ENCODE results near the gene ARF4.

The ARF4 gene

GRCh38 chr3:57575966-57576626 is 21.0 kb downstream of the ARF4 start:
- DNase-seq: no peak

DNA sequence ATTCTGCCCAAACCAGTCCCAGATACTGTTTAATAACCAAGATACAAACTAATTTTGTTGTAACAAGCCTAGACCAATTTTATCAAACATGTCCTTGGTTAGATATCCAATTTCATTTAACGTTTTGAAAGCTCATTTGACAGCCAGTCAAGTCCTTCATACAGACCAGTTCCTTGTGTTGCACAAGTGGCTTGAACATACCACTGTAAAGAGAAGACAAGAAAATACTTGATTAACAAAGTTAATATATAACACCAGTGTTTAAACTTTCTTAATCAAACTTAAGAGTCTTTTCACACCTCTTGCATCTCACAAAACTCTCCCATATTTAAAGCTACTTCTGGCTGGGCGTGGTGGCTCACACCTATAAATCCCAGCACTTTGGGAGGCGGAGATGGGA is 25.0 kb downstream of the ARF4 start:
- no peak for DNase-seq

GRCh38 chr3:57570878-57571277 is 26.3 kb downstream of the ARF4 start:
- DNase-seq: no peak

GRCh38 chr3:57569859-57570450 is 27.2 kb downstream of the ARF4 start:
- no peak for DNase-seq

DNA sequence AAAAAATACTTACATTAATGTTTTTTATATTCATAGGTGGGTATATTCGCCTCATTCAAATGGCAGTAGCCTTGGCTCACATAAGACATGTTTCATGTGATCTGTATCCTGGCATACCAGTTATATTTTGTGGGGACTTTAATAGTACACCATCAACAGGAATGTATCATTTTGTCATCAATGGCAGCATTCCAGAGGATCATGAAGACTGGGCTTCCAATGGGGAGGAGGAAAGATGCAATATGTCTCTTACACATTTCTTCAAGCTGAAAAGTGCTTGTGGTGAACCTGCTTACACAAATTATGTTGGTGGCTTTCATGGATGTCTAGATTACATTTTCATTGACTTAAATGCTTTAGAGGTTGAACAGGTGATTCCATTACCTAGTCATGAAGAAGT is 37.6 kb downstream of the ARF4 start:
- no peak for DNase-seq

DNA sequence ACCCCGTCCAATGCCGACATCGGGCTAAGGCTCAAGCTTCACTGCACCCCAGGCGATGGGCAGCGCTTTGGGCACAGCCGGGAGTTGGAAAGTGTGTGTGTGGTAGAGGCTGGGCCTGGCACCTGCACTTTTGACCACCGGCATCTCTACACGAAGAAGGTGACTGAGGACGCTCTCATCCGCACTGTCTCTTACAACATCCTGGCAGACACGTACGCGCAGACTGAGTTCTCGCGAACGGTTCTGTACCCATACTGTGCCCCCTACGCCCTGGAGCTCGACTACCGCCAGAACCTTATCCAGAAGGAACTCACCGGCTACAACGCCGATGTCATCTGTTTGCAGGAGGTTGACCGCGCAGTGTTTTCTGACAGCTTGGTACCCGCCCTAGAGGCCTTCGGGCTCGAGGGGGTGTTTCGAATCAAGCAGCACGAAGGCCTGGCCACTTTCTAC is 40.0 kb downstream of the ARF4 start:
- DNase-seq: no peak

DNA sequence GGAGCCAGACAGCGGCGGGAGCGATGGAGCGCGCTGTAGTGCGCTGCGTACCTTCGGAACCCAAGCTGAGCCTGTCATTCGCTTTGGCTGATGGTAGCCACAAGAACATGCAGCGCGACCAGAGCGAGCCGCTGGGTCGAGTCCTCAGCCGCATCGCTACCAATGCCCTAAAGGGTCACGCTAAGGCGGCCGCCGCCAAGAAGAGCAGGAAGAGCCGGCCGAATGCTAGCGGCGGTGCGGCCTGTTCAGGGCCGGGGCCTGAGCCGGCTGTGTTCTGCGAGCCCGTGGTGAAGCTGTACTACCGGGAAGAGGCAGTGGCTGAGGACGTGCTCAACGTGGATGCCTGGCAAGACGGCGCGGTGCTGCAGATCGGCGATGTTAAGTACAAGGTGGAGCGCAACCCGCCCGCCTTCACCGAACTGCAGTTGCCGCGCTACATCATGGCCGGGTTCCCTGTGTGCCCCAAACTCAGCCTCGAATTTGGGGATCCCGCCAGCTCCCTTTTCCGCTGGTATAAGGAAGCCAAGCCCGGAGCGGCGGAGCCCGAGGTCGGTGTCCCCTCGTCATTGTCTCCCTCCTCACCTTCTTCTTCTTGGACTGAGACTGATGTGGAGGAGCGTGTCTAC is 40.6 kb downstream of the ARF4 start:
- no peak for DNase-seq

DNA sequence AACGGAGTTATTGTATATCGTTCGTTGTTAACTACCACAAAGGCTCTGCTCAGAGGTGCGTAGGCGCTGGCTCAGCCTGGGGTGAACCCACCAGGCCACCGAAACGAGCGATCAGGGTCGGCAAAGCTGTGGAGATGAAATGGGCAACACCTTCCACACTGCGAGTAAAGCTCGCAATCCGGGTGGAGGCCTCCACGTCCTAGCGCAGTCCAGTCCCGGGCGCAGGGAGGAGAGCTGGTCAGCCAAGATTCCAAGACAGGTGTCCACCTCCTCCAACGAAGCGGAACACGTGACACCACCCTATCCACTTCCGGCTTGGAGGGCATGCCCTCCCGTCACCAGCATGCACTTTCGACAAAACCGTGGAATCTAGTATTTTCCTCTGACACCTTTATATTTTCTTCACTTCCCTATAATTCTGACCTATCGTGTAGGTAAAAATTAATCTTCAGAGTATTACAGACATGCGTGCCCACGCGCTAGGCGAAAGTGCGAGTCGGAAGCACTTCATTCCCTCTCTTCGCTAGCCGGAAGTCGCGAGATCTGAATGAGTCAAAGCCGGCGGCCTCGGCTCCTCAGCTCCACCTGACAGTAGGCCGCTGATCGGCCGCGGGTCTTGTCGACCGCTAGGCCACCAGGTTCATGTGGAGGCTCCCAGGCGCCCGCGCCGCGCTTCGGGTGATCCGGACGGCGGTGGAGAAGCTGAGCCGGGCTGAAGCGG is 41.2 kb downstream of the ARF4 start, which contains the start of gene PDE12:
TSS of gene PDE12 (plus strand) at position 537 of the 721 bp plus-strand sequence. CDS start at position 643, 106 bp downstream.
- DNase-seq: peak; percentile 88

DNA sequence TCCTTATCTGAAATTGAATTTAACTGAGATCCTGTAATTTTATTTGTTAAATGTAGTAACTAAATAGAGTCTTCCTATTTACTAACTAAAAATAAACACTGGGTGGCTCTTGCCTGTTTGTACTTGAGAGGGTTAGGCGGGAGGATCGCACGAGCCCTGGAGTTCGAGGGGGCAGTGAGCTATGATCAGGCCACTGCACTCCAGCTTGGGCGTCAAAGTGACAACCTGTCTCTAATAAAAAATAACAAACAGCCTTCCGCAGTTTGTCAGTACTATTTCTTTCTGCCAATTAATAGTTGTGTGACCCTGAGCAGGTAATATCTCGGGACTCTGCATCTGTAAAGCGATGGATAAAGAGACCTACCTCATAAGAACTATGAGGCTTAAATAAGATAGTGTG is 41.8 kb downstream of the ARF4 start:
- no peak for DNase-seq

DNA sequence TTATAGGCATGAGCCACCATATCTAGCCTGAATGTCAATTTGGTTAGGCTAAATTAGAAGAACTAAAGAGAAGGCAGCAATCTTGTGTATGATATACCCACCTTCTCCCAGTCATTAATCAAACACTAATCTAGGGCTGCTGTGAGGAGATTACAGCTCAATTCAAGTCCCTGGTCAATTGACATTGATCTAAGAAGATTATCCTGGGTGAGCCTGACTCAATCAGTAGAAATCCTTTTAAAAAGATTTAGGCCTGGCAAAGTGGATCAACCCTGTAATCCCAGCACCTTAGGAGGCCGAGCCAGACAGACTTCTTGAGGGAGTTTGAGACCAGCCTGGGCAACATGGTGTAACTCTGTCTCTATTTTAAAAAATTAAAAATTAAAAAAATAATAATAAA is 50.5 kb downstream of the ARF4 start:
- no peak for DNase-seq

DNA sequence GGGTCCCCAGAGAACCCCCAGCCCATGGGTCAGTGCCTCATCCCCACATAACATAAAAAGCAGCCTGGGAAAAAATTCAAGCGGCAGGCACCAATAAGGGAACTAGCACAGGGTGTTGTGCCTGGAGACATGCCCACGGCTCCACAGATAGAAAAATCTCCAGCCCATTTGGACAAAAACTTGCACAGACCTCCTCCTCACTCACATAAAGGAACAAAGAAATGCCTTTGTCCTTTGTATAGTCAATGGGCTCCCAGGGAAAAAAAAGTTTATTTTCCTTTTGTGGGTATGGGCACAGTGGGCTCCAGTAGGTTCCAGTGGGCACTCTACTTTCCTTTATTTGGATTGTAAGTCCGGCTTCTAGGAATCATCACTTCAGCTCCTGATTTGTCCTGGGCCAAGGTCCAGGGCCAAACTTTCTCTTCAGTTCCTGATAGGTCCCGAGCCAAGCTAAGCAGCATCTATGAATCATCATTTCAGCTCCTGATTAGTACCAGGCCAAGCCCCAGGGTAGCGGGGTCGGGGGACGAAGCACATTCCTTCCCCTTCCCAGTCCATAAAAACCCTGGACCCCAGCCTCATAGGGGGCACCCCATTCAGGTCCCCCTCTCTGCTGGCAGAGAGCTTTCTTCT is 51.4 kb downstream of the ARF4 start:
- DNase-seq: no peak

- peak; percentile 75 for DNase-seq
These were observed 52.7 kb downstream of the ARF4 start, which contains the start of gene DNAH12 for GRCh38 chr3:57544181-57545125. Gene DNAH12 (minus strand): TSS chr3:57544344. CDS start chr3:57542870, 1,474 bp downstream.

- DNase-seq: no peak
These were observed 58.7 kb downstream of the ARF4 start for GRCh38 chr3:57538465-57538864.

- no peak for DNase-seq
These were observed 67.0 kb downstream of the ARF4 start for GRCh38 chr3:57530071-57530608.

All from NCI-H1092 treated with DMSO at 0.1 percent for 48 hours (cell line).